ENCODE data around the gene SGSM2.

The SGSM2 gene

GRCh38 chr17:2376107-2376506 is 38.8 kb downstream of the SGSM2 start:
- H3K4me3 ChIP-seq (replicated peaks; ENCODE audit: low read depth, low read length) = no peak overlapping the region
- TF ChIP-seq CTCF (IDR thresholded peaks at IDR 0.05; ENCODE audit: low read depth, low read length, missing control alignments) = no peak
- DNase-seq (ENCODE audit: extremely low read depth, low read depth) = no peak

GRCh38 chr17:2377659-2378058 is 40.4 kb downstream of the SGSM2 start:
- no peak overlapping the region for H3K4me3 ChIP-seq (replicated peaks; ENCODE audit: low read depth, low read length)
- no peak for TF ChIP-seq CTCF (IDR thresholded peaks at IDR 0.05; ENCODE audit: low read depth, low read length, missing control alignments)
- no peak for DNase-seq (ENCODE audit: extremely low read depth, low read depth)

GRCh38 chr17:2378905-2379304 is 41.6 kb downstream of the SGSM2 start:
- TF ChIP-seq CTCF (IDR thresholded peaks at IDR 0.05; ENCODE audit: low read depth, low read length, missing control alignments) = no peak
- no peak overlapping the region for H3K4me3 ChIP-seq (replicated peaks; ENCODE audit: low read depth, low read length)
- DNase-seq (ENCODE audit: extremely low read depth, low read depth) = no peak

GRCh38 chr17:2379489-2380225 is 42.4 kb downstream of the SGSM2 start:
- DNase-seq (ENCODE audit: extremely low read depth, low read depth) = no peak
- TF ChIP-seq CTCF (IDR thresholded peaks at IDR 0.05; ENCODE audit: low read depth, low read length, missing control alignments) = no peak
- H3K4me3 ChIP-seq (replicated peaks; ENCODE audit: low read depth, low read length) = no peak overlapping the region

GRCh38 chr17:2380226-2380922 is 43.1 kb downstream of the SGSM2 start:
- no peak overlapping the region for H3K4me3 ChIP-seq (replicated peaks; ENCODE audit: low read depth, low read length)
- no peak for DNase-seq (ENCODE audit: extremely low read depth, low read depth)

GRCh38 chr17:2380950-2381649 is 43.8 kb downstream of the SGSM2 start:
- no peak for TF ChIP-seq CTCF (IDR thresholded peaks at IDR 0.05; ENCODE audit: low read depth, low read length, missing control alignments)
- no peak for DNase-seq (ENCODE audit: extremely low read depth, low read depth)
- no peak overlapping the region for H3K4me3 ChIP-seq (replicated peaks; ENCODE audit: low read depth, low read length)

More at GRCh38 chr17:2380226-2380922, 43.1 kb downstream of the SGSM2 start:
- no peak for TF ChIP-seq CTCF (IDR thresholded peaks at IDR 0.05; ENCODE audit: low read depth, low read length, missing control alignments)
